ENCODE data around the gene PRKCD. TPM values are rescaled to one million over a fixed set of nuclear protein-coding genes. Genes with fewer than 3 reads are reported as not detected.

The PRKCD gene
- total RNA-seq, 1 donor from 2014 or later, result 78.4 TPM

DNA sequence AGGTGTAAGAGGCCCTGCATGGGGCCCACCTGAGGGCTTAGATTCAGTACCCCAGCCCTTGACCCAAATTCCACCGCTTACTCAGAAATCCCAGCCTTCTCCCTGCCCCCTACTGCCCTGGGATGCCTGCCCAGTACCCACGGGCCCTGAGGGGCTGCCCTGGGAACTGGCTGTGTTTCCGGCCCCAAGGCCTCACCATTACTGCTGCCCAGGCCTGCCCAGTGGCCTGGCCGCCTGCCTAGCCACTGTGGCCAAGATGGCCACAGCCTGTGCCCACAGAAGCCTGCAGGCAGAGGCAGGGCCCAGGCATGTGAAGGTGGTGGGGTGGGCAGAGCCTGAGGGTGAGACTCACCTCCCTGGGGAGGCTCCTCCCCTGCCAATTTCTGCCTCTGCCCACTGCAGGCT, 6.1 kb upstream of the PRKCD start:
- DNase-seq (peak; percentile 79), ATAC-seq (peak; percentile 28)
- H3K27me3 ChIP-seq, result no peaks in the 10 kb centered on the region
- TF ChIP-seq, protein P1, sequence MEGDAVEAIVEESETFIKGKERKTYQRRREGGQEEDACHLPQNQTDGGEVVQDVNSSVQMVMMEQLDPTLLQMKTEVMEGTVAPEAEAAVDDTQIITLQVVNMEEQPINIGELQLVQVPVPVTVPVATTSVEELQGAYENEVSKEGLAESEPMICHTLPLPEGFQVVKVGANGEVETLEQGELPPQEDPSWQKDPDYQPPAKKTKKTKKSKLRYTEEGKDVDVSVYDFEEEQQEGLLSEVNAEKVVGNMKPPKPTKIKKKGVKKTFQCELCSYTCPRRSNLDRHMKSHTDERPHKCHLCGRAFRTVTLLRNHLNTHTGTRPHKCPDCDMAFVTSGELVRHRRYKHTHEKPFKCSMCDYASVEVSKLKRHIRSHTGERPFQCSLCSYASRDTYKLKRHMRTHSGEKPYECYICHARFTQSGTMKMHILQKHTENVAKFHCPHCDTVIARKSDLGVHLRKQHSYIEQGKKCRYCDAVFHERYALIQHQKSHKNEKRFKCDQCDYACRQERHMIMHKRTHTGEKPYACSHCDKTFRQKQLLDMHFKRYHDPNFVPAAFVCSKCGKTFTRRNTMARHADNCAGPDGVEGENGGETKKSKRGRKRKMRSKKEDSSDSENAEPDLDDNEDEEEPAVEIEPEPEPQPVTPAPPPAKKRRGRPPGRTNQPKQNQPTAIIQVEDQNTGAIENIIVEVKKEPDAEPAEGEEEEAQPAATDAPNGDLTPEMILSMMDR (IDR thresholded peaks at IDR 0.05), result no peak
- no peak overlapping the region for H3K4me3 ChIP-seq
- no peaks in the 10 kb centered on the region for H3K36me3 ChIP-seq
- peak overlapping the region; percentile 66 for H3K27ac ChIP-seq
- H3K9me3 ChIP-seq, result no peaks in the 10 kb centered on the region
- intact Hi-C loops (cut with DNase I), result no loop called here
- H3K4me1 ChIP-seq, result peaks cover 51% of the 10 kb centered on the region

DNA sequence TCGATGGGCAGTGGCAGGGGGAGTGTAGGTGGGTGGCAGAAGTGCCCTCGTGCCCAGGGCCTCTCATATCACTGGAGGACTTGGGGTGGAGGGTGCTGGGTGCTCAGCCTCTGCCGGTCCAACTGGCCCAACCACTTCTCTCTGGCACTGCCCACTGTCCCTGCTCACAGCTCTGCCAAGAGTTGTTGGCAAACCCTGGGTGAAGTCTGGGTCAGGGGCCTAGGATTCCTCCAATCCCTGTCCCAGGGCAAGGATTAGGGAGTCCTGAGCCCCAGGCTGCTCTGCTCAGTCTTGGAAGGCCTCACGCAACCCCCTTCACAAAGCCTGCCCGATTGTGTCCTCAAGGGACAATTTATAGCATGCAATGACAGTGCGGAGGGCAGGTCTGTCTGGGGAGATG, 5.2 kb upstream of the PRKCD start:
- Histone ChIP-seq H3K27ac (peak overlapping the region; percentile 66), H3K36me3 (no peaks in the 10 kb centered on the region), H3K9me3 (no peaks in the 10 kb centered on the region), H3K4me3 (no peak overlapping the region), H3K27me3 (no peaks in the 10 kb centered on the region), H3K4me1 (peaks cover 51% of the 10 kb centered on the region)
- DNase-seq (peak; percentile 93), ATAC-seq (peak; percentile 77)
- TF ChIP-seq, protein P1 (IDR thresholded peaks at IDR 0.05), result no peak
- intact Hi-C loops (cut with DNase I), result no loop called here

DNA sequence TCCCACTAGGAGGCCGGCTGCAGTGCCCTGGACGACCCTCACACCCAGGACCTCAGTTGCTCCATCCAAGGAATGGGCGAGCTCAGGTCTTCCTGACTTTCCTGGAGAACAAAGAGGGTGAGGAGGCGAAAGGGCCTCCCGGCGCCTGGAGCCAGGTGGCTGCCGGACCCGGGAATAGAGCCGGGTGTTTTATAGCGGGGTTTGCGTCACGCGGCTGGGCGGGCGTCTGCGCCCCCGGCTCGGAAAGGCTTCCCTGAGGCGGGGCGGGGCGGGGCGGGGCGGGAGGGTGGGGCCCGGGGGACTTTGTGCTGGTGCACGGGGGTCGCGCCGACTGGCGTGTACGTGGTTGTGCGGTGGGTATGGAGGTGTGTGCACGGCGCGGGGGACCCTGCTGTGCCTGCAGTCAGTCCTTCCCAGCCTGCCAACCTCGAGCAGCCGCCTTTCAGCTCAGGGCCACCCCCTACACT, 4.6 kb upstream of the PRKCD start:
- no peak for ATAC-seq
- TF ChIP-seq, protein P1 (IDR thresholded peaks at IDR 0.05), result no peak
- H3K27ac ChIP-seq, result peak overlapping the region; percentile 66
- H3K27me3 ChIP-seq, result no peaks in the 10 kb centered on the region
- peaks cover 49% of the 10 kb centered on the region for H3K4me1 ChIP-seq
- intact Hi-C loops (cut with DNase I), result no loop called here
- peak; percentile 85 for DNase-seq
- H3K4me3 ChIP-seq, result peak overlapping the region; percentile 21
- H3K9me3 ChIP-seq, result no peaks in the 10 kb centered on the region
- H3K36me3 ChIP-seq, result no peaks in the 10 kb centered on the region

DNA sequence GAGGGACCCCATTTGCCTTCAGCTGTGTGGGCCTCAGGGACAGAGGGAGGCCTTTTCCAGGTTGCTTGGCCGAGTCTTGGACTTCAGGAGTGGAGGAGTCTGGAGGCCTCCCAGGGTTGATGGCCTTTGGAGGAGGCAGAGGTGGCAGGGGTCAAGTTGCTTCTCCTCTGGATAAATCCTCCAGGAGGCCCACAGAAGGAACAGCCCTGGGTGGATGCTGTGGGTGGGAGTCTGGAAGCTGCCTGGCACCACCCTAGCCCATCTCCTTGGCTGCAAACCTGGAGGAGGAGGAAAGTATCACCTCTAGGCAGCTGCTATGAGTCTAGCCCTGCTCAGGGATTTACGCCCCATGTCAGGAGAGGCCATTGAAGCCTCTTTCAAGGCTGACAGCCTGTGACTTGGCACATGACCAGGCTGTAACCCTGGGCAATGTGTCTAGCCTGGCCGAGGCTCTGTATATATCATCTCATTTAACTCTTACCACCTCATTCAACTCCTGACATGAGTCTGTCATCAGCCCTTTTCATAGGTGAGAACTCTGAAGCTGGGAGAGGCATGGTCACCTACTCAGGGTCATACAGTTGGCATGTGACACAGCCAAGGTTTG, 2.9 kb upstream of the PRKCD start:
- DNase-seq (no peak), ATAC-seq (no peak)
- intact Hi-C loops (cut with DNase I), result no loop called here
- H3K9me3 ChIP-seq, result no peaks in the 10 kb centered on the region
- TF ChIP-seq, protein P1 (IDR thresholded peaks at IDR 0.05), result no peak
- H3K27me3 ChIP-seq, result no peaks in the 10 kb centered on the region
- H3K36me3 ChIP-seq, result no peaks in the 10 kb centered on the region
- no peak overlapping the region for H3K4me3 ChIP-seq
- peaks cover 48% of the 10 kb centered on the region for H3K4me1 ChIP-seq
- H3K27ac ChIP-seq, result no peak overlapping the region

DNA sequence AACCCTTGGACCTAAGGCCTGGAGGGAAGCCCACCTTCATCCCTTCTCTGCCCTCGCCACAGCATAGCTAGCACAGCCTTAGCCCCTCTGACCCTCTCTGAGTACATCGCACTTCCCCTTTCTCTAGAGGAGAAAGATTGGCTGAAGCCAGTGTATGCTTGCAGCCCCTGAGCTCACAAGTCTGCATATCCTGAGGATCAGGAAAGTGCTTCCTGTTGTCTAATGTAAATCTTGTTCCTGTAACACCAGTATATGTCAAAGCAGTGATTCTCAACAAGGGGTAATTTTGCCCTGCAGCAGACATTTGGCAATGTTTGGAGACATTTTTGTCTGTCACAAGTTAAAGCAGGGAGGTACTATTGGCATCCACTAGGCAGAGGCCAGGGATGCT, 2.2 kb upstream of the PRKCD start:
- DNase-seq, result no peak
- ATAC-seq, result no peak
- intact Hi-C loops (cut with DNase I), result no loop called here
- Histone ChIP-seq H3K27ac (no peak overlapping the region), H3K4me1 (peaks cover 46% of the 10 kb centered on the region), H3K27me3 (no peaks in the 10 kb centered on the region), H3K36me3 (no peaks in the 10 kb centered on the region), H3K9me3 (no peaks in the 10 kb centered on the region), H3K4me3 (no peak overlapping the region)
- TF ChIP-seq, protein P1 (IDR thresholded peaks at IDR 0.05), result no peak
